GM12872 (cell line): ENCODE measurements around the gene LCP1.

ENCODE experiments used
- TF ChIP-seq, protein P1 (sequence below): IDR thresholded peaks from 3 replicates; pipeline ENCODE4 v1.5.1; 2011; ENCODE audit warnings: low read depth, mild to moderate bottlenecking, low read length, moderate library complexity; ENCODE audit not compliant: insufficient read depth

The LCP1 gene

DNA sequence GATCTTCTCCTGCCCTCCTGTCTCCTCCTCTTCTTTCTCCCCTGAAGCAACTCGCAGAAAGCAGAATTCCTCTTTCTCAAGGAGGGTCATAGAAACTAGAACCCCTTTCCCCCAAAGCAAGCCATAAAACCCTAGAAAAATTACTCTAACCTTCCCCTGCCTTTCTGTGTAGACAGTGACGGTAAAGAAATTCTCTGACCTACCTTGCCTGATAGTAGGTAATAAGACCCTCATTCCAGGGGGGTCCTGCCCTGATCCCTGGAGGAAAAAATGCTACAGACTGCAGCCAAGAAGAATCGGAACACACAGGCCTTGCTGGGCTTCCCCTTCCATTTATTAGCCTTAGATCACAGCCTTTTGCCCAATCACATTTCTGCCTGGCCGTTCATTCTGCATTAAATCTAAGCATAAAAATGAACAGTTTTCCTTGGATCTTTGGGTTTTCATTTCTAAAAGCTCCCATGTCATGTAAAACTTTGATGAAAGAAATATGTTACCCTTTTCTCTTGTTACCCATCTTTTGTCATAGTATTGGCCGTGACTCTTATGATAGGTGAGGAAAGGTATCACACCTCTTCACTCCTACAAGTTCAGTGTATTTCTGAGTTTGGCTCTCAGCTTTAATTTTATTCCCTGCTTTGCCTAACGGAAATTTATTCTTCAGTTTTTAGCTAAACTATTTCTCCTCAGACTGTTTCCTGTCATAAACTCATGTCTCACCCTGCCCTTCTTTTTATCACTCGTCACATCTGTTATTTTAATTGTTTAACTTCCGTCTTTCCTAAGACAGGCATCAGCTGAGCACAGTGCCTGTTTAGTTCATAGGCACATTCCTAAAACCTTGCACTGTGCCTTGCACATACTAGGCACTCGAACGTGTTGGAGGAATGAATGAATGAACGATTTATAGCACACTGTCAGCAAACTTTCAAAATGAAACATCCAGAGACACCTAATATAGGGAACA is 56.7 kb downstream of the LCP1 start:
- TF ChIP-seq, protein P1, sequence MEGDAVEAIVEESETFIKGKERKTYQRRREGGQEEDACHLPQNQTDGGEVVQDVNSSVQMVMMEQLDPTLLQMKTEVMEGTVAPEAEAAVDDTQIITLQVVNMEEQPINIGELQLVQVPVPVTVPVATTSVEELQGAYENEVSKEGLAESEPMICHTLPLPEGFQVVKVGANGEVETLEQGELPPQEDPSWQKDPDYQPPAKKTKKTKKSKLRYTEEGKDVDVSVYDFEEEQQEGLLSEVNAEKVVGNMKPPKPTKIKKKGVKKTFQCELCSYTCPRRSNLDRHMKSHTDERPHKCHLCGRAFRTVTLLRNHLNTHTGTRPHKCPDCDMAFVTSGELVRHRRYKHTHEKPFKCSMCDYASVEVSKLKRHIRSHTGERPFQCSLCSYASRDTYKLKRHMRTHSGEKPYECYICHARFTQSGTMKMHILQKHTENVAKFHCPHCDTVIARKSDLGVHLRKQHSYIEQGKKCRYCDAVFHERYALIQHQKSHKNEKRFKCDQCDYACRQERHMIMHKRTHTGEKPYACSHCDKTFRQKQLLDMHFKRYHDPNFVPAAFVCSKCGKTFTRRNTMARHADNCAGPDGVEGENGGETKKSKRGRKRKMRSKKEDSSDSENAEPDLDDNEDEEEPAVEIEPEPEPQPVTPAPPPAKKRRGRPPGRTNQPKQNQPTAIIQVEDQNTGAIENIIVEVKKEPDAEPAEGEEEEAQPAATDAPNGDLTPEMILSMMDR = no peak

DNA sequence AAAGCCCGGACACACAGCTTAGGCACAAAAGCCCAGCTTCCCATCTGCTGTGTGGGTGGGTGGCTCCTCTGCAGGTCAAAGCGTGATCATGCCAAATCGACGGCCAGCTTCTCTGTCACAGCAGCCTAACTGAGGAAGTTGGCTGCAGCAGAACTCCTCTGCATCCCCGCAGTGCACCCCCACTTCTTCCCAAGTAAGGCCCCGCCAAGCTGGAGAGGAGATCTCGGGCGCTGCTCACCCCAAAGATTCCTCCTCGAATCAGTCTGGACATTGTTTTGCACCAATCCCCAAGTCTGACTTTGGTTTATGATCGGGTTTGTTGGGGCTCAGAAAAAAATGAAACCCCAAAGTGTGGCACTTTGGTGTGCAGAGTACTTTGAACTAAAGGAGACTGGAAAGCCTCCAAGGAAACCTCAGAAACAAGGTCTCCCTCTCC is 57.4 kb downstream of the LCP1 start:
- TF ChIP-seq, protein P1 = no peak

DNA sequence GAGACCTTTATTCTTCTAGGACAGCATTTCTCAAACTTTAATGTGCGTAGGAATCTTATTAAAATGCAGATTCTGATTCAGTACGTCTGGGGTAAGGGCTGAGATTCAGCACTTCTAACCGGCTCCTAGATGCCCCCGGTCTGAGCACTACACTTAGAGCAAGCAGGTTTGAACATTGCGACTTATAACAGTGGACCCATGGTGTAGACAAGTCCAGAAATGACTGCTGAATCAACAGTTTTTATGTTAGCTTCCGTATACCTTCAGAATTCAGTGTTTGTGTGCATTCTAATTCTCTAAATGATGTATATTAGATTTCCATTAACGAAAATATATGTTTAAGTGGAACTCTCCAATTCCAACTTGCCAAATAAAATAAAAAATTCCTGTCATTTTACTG is 59.7 kb downstream of the LCP1 start:
- TF ChIP-seq, protein P1 = no peak

DNA sequence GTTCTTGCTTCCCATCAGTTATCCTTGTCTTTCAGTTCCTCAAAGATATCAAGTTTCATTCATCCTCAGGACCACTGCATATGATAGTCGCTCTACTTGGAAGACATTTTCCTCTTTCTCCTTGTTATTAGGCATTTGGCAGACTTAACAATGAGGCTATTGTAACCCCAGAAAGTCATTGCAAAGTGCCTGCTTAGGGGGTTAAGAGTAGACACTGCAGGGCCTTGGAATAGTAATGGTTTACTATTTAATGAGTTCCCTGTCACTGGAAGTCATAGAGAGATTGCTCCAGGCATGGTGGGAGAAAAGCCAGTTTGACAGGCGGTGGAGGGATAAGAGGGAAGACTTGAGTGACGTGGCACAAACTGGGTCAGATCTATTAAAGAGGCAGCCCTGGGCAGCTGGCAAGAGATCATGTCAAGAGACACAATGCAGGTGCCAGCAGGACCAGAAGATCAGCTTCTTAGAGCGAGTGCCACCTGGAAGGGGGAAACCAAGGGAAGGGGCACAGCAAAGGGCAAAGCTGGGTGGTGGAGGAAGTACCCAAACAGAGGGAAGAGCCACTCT is 60.3 kb downstream of the LCP1 start:
- TF ChIP-seq, protein P1 = no peak

DNA sequence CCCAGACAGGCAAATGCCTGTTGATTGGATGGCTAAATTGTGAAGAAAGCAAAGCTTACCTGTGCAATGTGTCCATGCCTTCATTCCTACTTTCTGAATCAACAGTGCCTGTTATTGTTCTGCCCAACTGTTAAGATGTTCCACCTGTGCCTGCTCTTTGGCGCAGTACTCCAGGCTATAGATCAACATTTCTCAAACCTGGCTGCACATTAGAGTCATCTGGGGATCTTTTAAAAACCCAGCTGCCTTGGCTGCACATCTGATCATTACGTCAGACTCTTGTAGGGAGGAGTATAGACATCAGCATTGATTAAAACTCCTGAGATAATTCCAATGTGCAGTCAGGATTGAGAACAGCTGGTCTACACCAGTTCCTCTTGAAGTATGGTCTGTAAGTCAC is 60.9 kb downstream of the LCP1 start:
- TF ChIP-seq, protein P1 = no peak

DNA sequence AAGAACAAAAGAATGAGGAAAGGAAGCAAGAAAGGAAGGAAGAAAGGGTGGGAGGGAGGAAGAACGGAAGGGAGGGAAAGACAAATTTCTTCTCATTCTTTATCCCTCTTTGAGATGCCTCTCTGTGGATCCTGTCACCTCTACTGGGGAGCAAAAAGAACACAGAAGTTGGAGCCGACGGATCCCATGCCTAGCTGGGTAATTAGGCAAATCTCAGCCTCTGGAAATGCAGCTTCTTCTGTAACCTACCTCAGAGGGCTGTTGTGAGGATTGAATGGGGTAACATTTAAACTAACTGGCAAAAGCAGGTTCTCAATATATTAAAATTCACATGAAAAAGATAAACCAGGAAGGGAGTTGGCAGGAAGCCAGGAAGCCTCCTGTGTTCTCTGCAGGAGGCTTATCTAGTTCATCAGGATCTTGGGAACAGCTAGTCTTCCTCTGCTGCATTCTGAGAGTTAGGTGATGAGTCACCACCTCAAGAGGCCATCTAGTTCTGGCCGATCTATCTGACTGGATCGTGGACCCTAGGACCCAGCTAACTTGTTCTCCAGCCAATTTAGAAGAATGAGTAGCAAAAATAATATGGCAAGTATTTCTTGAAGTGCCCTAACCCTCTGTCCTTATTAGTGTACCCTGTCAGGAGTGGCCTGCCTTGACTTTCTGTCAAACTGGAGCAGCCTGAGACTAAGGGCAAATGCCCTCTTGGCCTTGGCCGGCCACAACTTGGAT is 61.9 kb downstream of the LCP1 start:
- TF ChIP-seq, protein P1 = no peak
